CD1c-positive myeloid dendritic cell (primary cell): ENCODE results near the gene ADCY4.

Source experiments
- DNase-seq: peaks from one replicate; pipeline ENCODE4 v3.0.0-alpha.2; 2016; ENCODE audit errors: extremely low spot score

Gene ADCY4

GRCh38 chr14:24274101-24274543 lies 60.7 kb downstream of the ADCY4 start:
- peak; percentile 93 for DNase-seq

GRCh38 chr14:24273422-24273998 lies 61.4 kb downstream of the ADCY4 start:
- DNase-seq, result no peak

GRCh38 chr14:24272467-24272866 lies 62.4 kb downstream of the ADCY4 start:
- no peak for DNase-seq

- no peak for DNase-seq
Measured at GRCh38 chr14:24271834-24272263, 63.0 kb downstream of the ADCY4 start.

DNA sequence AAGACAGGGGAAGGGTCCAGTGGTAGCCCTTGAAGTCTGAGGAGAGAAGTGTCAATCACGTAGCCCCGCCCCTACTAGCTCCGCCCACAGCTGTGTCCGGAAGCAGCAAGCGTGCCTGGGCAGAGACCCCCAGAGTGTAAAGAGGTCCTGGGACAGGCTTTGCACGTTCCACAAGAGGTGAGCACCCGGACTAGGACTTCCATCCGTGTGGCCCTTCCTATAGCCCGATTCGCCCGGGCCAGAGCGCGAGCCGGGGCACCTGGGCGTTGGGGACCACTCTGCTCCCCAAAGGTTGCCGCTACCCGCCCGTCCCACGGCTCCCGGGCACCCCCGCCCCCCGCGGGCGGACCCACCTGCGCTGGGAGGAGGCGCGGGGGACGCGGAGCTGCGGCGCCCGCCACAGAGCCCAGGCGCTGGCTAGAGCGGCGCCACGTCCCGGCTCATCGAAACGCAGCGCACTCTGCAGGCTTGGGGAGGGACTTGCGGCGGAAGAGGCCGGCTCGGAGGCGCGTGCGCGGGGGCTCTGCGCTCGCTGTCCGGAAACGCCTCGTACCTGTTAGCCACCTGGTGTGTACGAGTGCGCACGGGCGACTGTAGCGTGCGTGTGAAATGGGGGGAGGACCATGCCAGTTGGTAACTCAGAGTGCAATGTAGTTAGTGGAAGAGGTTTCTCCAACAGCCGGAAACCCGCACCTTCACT lies 63.6 kb downstream of the ADCY4 start, which contains the start of gene RABGGTA:
TSS of gene RABGGTA (minus strand) at position 464 of the 700 bp plus-strand sequence. CDS start 482 bp downstream, outside the sequence.
- DNase-seq, result peak; percentile 92

DNA sequence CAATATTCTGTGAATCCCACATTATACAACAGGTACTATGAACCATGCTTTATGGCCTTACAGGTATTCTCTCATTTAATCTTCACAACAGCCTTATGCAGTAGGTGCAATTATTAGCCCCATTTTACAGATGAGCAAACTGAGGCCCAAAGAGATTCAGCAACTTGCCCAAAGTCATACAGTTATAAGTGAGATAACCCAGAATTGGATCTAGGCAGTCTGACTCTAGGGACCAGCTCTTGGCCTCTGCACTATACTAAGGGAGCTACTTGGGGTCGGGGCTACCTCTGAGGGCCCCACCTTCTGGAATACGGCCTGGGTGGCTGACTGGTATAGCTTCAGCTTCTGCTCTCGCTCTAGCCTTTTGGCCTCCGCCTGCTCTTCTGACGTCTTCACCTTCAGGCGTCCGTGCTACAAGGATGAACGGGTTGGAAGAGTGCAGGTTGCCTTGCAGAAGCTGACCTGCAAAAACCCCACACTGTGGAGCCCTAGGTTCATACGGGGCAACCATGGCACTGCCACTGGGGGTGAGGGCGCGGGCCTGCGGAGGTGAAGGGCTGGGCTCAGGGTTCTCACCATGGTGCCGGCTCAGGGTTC lies 64.2 kb downstream of the ADCY4 start:
- DNase-seq, result no peak

DNA sequence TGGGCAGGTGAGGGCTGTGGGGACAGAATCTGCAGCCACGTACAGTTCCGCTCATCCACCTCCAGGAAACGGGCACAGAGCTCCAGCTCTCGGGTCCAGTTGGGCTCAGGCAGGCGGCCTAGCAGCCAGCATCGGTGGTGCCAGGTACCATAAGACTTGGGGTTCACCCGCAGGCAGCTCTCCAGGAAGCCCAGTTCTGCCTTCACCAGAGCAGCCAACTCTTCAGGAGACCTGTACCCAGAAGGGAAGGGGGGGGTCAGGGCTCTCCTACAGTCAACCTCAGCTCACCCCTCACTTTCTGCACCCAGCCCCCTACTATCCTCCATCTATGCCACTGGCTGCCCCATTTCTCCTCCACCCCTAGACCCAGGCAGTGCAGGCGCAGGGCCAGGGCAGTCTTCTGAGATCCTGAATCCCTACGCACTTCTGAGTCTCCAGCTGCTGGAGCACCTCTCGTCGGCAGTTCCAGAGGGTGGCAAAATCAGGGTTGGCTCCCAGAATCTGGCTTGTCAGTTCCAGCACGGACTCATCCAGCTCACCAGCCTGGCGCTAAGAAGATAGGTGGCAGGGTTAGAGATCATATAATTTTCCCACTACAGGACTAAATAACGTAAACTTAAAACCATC lies 64.8 kb downstream of the ADCY4 start:
- DNase-seq, result no peak

DNA sequence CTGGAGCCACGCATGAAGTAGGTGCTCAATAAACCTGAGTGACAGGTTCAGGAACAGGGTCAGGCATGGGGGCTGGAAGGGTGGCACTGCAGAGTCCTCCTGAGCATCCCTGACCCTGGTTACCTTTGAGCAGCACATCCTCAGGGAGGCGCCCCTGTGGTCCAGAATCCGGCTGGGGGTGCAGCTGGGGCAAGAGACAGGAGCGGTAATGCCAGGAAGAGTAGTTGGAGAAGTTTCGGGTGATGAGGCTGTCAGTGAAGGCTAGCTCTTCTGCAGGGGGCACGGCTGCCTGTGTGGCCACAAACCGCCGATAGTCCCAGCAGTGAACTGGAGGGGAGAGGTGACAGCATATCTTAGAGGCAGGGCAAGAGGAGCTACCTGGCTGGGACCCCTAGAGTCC lies 65.5 kb downstream of the ADCY4 start:
- no peak for DNase-seq
